Measurements from ENCODE around the gene GABPB1.

Gene GABPB1

GRCh38 chr15:50231761-50232160 lies 123.2 kb downstream of the GABPB1 start:
- Histone ChIP-seq H3K4me3 (ENCODE audit: low read depth, low read length) (no peak overlapping the region), H3K36me3 (peaks cover 10% of the 10 kb centered on the region), H3K9me3 (ENCODE audit: severe bottlenecking) (no peaks in the 10 kb centered on the region), H3K27me3 (ENCODE audit: insufficient read depth, low read depth, severe bottlenecking) (no peaks in the 10 kb centered on the region), H3K27ac (peak overlapping the region; percentile 61)
- no peak for TF ChIP-seq CTCF (IDR thresholded peaks at IDR 0.05; ENCODE audit: low read depth, low read length)
- DNase-seq, result peak; percentile 34

DNA sequence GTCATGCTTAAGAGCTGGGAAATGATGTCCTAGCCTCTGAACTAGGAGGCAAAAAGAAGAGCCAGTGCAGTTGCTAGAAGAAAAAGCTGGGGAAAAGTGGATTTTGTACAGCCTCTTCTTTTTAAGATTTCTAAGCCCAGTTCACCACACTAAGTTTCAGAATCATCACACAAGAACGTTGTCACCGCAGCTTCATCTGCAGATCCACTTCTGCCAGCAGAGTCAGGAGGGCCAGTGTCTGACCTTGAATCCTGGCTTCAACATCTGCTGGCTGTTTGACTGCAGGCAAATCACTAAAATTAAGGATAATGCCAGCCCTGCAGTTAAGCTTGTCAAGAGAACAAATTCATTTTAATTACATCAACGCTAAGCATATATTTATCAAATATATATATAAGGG lies 125.7 kb downstream of the GABPB1 start:
- DNase-seq, result no peak
- no peaks in the 10 kb centered on the region for H3K27me3 ChIP-seq (ENCODE audit: insufficient read depth, low read depth, severe bottlenecking)
- TF ChIP-seq CTCF (IDR thresholded peaks at IDR 0.05; ENCODE audit: low read depth, low read length), result no peak

GRCh38 chr15:50228866-50229265 lies 126.1 kb downstream of the GABPB1 start:
- H3K36me3 ChIP-seq, result peaks cover 17% of the 10 kb centered on the region
- DNase-seq, result no peak
- H3K9me3 ChIP-seq (ENCODE audit: severe bottlenecking), result no peaks in the 10 kb centered on the region
- peak overlapping the region; percentile 73 for H3K27ac ChIP-seq
- no peak for TF ChIP-seq CTCF (IDR thresholded peaks at IDR 0.05; ENCODE audit: low read depth, low read length)
- no peaks in the 10 kb centered on the region for H3K27me3 ChIP-seq (ENCODE audit: insufficient read depth, low read depth, severe bottlenecking)
- H3K4me3 ChIP-seq (ENCODE audit: low read depth, low read length), result no peak overlapping the region

More for the DNA sequence above, 125.7 kb downstream of the GABPB1 start:
- no peaks in the 10 kb centered on the region for H3K9me3 ChIP-seq (ENCODE audit: severe bottlenecking)
- H3K27ac ChIP-seq, result peak overlapping the region; percentile 73
- peaks cover 12% of the 10 kb centered on the region for H3K36me3 ChIP-seq
- 0 out of 2 replicates have a peak overlapping the region, but pooled peaks have one; percentile 6 for H3K4me3 ChIP-seq (ENCODE audit: low read depth, low read length)

DNA sequence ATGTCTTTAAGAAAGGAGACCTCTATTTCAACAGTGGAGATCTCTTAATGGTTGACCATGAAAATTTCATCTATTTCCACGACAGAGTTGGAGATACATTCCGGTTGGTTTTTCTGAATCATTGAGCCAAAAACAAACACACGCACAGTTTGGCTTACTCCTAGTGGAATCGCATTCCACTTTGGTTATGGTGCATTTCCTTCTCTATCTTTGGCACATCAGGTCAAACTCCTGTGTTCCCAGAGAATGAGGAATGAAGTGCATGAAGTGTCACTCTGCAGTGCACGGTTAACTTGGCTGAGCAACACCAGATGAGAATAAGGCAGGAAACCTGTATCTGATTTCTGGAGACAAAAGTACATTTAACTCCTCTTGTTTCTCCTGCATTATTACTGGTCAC lies 127.9 kb downstream of the GABPB1 start:
- H3K4me3 ChIP-seq (ENCODE audit: low read depth, low read length), result no peak overlapping the region
- no peak for TF ChIP-seq CTCF (IDR thresholded peaks at IDR 0.05; ENCODE audit: low read depth, low read length)
- no peak overlapping the region for H3K27ac ChIP-seq
- DNase-seq, result no peak
- no peaks in the 10 kb centered on the region for H3K9me3 ChIP-seq (ENCODE audit: severe bottlenecking)
- peaks cover 25% of the 10 kb centered on the region for H3K36me3 ChIP-seq
- no peaks in the 10 kb centered on the region for H3K27me3 ChIP-seq (ENCODE audit: insufficient read depth, low read depth, severe bottlenecking)

GRCh38 chr15:50225938-50226337 lies 129.1 kb downstream of the GABPB1 start:
- no peaks in the 10 kb centered on the region for H3K27me3 ChIP-seq (ENCODE audit: insufficient read depth, low read depth, severe bottlenecking)
- H3K36me3 ChIP-seq, result peaks cover 25% of the 10 kb centered on the region
- H3K27ac ChIP-seq, result no peak overlapping the region
- no peaks in the 10 kb centered on the region for H3K9me3 ChIP-seq (ENCODE audit: severe bottlenecking)
- DNase-seq, result no peak
- TF ChIP-seq CTCF (IDR thresholded peaks at IDR 0.05; ENCODE audit: low read depth, low read length), result no peak
- H3K4me3 ChIP-seq (ENCODE audit: low read depth, low read length), result no peak overlapping the region
